Ecto neural progenitor cell (in vitro differentiated cells): Measurements from ENCODE around the gene SGCB.

Experiments
- DNase-seq: peaks from one replicate; pipeline ENCODE4 v3.0.0-alpha.2; 2018; ENCODE audit warnings: low spot score

Gene SGCB

GRCh38 chr4:52019936-52020657 lies 18.0 kb downstream of the SGCB start, which contains the start of gene LRRC66:
TSS of gene LRRC66 (minus strand) at chr4:52020363. CDS start at chr4:52017613, 2,750 bp downstream.
- DNase-seq, result no peak

- no peak for DNase-seq
Measured at GRCh38 chr4:52017814-52018213, 20.3 kb downstream of the SGCB start.

DNA sequence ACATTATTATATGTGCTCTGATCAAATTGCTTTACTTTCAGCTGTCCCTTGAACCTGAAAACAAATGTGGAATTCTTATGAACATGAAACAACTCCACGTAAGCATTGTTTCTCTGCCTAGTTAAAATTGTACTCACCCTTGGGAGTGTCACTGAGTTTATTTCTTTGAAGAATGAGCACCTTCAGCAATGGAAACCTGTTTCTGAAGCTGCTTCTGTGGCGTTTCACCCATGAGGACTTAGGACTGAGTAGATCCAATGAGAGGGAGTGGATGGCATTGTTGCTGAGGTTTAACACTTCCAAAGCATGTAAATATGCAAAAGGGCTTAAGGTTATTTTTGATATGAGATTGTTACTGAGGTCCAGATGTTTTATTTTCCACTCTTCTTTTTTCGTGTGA lies 21.1 kb downstream of the SGCB start:
- DNase-seq, result no peak

DNA sequence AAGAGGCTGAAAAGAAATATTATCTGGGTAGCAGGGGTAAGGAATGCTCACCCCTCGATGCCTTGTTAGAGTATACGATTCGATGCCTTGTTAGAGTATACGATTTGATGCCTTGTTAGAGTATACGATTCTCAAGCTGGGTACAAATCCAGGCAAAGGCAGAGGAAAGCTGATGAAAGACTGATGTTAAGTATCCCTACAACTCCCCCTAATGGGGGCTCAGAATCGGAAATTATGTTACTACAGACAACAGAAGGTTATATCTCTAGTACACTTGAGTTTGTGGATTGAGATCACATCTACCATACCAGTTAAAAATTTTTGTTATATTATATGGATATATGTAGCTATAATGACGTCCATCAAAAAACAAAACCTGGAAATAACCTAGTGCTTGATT lies 22.7 kb downstream of the SGCB start:
- no peak for DNase-seq

DNA sequence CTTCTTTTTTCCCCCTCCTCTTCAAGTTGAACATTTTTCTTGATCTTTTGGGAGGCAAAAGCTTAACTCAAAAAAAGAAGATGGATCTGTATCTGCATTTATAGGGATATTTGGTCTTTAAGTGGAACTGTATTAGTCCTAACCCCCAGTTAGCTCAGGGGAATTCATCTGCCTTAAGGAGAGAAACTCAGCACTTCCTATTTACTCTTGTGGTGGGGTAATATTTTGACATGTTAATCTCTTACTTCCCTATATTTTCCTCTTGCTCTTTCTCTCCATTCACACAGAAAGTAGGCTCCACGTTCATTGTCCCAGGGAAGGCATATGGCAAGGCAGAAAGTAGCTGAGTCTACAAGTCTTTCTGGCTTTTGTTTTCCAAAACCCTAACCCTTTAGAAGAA lies 23.2 kb downstream of the SGCB start:
- no peak for DNase-seq

DNA sequence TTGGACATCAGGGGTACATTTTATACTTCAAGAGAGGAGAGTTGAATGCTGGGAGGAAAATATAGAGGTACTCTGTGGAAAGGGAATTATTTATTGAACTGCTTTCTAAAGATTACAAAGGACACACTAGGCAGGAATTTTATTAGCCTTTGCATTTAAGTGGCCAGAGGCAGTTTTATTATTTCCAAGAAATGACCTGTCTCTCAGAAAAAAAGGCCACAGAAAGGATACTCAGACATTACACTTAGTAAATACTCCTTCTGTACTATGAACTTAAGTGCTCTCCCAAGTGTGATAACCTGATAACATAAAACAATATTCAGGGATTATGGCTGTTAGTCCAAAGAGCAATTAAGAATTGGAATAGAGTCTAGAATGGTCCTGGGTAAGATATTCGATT lies 25.4 kb downstream of the SGCB start:
- no peak for DNase-seq

- DNase-seq, result no peak
Measured at GRCh38 chr4:52010986-52011385, 27.1 kb downstream of the SGCB start.

- no peak for DNase-seq
Measured at GRCh38 chr4:52006887-52007286, 31.2 kb downstream of the SGCB start.

DNA sequence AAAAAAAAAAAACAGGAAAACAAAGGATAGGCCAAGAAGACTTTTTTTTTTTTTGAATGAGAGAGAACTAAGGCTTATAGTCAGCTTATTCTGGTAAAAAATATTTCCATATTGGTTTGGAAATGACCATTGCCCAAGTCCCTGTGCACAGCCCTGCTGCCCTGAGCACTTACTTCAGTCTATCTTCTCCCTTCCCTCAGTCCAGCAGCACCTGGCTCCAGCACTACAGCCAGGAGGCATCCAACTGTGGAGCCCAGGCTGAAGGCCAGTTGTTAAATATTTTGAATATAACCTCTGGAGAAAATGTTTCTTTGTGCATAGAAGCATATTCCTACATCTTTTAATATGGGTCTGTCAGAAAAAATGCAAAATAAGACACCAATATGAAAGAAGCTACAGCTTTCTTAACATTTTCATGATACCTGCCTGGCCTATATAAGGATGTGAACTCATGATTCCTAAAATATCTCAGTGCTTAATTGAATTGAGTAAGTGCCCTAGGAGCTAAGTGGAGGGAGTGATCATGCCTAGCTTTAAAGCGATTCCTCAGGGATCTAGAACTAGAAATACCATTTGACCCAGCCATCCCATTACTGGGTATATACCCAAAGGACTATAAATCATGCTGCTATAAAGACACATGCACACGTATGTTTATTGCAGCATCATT lies 32.4 kb downstream of the SGCB start:
- no peak for DNase-seq

DNA sequence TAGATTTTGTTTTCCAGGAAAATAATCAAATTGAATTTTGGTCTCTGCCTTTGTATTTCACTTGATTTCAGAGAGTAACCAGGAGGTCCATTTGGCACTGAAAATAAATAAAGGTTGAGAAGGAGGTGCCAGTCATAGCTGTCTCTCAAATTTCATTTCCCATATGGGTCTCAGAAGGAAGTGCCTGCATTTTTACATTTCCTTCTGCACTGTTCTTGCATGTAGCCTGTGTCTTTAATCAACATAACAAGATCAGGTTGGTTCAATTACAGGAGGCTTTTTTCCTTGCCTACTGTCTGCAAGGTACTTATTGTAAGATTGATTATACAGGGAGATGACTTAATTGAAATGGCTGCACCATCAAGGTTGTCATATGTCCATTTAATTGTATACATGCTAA lies 33.7 kb downstream of the SGCB start:
- no peak for DNase-seq

- DNase-seq, result no peak
Measured at GRCh38 chr4:52001616-52002015, 36.5 kb downstream of the SGCB start.

DNA sequence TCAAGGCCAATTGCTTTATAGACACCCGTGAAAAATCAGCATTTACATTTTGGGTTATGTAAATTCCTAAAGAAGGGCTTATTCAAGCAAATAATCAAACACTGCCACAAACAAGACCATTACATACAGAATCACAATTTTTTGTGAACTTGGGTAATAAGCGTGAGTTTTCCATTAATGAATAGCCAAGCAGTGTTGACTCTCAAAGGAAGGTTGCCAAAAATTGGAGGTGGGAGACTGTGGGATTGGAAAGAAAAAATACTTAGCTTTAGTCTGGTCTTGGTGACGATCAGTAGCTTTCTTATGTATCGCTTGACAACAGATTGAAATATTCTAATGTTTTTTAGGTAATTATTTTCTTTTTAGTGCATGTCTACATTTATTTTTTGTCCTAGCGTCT lies 38.8 kb downstream of the SGCB start:
- no peak for DNase-seq

- DNase-seq, result no peak
Measured at GRCh38 chr4:51998837-51999236, 39.3 kb downstream of the SGCB start.

GRCh38 chr4:51997647-51998046 lies 40.5 kb downstream of the SGCB start:
- no peak for DNase-seq

DNA sequence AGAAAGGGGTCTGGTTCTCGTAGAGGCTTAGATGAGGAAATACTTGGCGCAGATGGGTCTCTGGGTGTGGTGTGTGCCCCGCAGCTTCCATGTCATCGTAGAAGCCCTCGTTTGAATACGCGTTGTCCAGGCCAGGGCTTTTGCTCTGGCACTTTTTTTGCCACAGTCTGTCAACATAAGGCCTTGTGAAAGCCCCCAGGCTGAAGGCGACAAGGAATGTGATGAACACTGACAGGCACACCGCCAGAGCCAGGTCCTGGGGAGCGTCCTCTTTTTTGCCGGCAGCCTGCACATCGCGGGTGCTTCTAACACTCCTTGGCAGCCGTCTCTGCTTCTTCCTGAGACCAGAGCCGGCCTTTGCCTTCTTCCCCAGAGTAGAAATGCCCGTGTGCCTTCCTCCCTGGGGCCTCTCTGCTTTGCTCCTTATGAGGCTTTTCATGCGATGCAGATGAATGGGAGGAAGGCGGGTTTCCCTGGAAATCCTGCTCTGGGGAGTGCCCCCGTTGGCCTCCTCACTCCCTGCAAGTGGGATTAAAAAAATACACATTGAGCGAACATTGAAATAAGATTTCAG lies 42.4 kb downstream of the SGCB start:
- no peak for DNase-seq
